ENCODE data around the gene ZFP2. TPM values are rescaled to one million over a fixed set of nuclear protein-coding genes. Genes with fewer than 3 reads are reported as not detected.

Gene ZFP2
- polyA plus RNA-seq = 7.6 and 14.5 TPM in 2 replicates
- 9.5 and 10.9 TPM in 2 replicates for polyA minus RNA-seq

- H4K20me1 ChIP-seq (ENCODE audit: insufficient read depth) = no peaks in the 10 kb centered on the region
- peak within 1 kb of the TSS; percentile 94 for H2AFZ ChIP-seq (ENCODE audit: low read depth, low read length)
- peak within 1 kb of the TSS; percentile 91 for H3K27ac ChIP-seq (ENCODE audit: low read length)
- peak within 1 kb of the TSS; percentile 43 for H3K4me2 ChIP-seq (ENCODE audit: low read length)
- no peaks in the 10 kb centered on the region for H3K27me3 ChIP-seq (ENCODE audit: insufficient read depth, low read depth, low read length)
- peak within 1 kb of the TSS; percentile 92 for H3K4me3 ChIP-seq (ENCODE audit: low read length)
- no peaks in the 10 kb centered on the region for H3F3A ChIP-seq (ENCODE audit: insufficient read depth, low read length, poor library complexity, severe bottlenecking)
- TF ChIP-seq MXI1 (conservative IDR thresholded peaks at IDR 0.05; ENCODE audit: poor library complexity, severe bottlenecking) (no peak), EZH2 (IDR thresholded peaks at IDR 0.05; ENCODE audit: borderline replicate concordance, insufficient read depth, low read length, poor library complexity, severe bottlenecking) (no peak), CTCF (IDR thresholded peaks at IDR 0.05; ENCODE audit: poor library complexity, severe bottlenecking) (no peak), POLR2AphosphoS5 (IDR thresholded peaks at IDR 0.05) (peak; percentile 85), EP300 (conservative IDR thresholded peaks at IDR 0.05; ENCODE audit: poor library complexity, severe bottlenecking) (peak; percentile 24), SMC3 (conservative IDR thresholded peaks at IDR 0.05; ENCODE audit: poor library complexity) (no peak), TAF1 (IDR thresholded peaks at IDR 0.05; ENCODE audit: low read depth) (peak; percentile 39), REST (IDR thresholded peaks at IDR 0.05; ENCODE audit: borderline replicate concordance) (peak; percentile 64), RAD21 (conservative IDR thresholded peaks at IDR 0.05) (no peak)
- no peaks in the 10 kb centered on the region for H3K9me2 ChIP-seq (ENCODE audit: insufficient read depth, low read length)
- H3K9me3 ChIP-seq (ENCODE audit: low read length) = no peaks in the 10 kb centered on the region
- no peaks in the 10 kb centered on the region for H3K36me3 ChIP-seq (ENCODE audit: insufficient read depth, low read length)
- no peaks in the 10 kb centered on the region for H3K79me2 ChIP-seq (replicated peaks; ENCODE audit: insufficient read depth, low read length)
- H3K9ac ChIP-seq (ENCODE audit: low read length) = peak within 1 kb of the TSS; percentile 95
These were observed at the start of gene ZFP2 for GRCh38 chr5:178895615-178896571. Gene ZFP2 (plus strand): TSS chr5:178895913. CDS start chr5:178931314, 35,401 bp downstream.

- Histone ChIP-seq H3K27ac (ENCODE audit: low read length) (no peak overlapping the region), H2AFZ (ENCODE audit: low read depth, low read length) (no peak overlapping the region), H4K20me1 (ENCODE audit: insufficient read depth) (no peaks in the 10 kb centered on the region), H3K4me2 (ENCODE audit: low read length) (no peak overlapping the region), H3K9me2 (ENCODE audit: insufficient read depth, low read length) (no peaks in the 10 kb centered on the region), H3K36me3 (ENCODE audit: insufficient read depth, low read length) (no peaks in the 10 kb centered on the region), H3K79me2 (replicated peaks; ENCODE audit: insufficient read depth, low read length) (no peaks in the 10 kb centered on the region), H3K4me3 (ENCODE audit: low read length) (no peak overlapping the region), H3K9ac (ENCODE audit: low read length) (no peak overlapping the region), H3K27me3 (ENCODE audit: insufficient read depth, low read depth, low read length) (no peaks in the 10 kb centered on the region), H3K9me3 (ENCODE audit: low read length) (no peaks in the 10 kb centered on the region), H3F3A (ENCODE audit: insufficient read depth, low read length, poor library complexity, severe bottlenecking) (no peaks in the 10 kb centered on the region)
- TF ChIP-seq CTCF (IDR thresholded peaks at IDR 0.05; ENCODE audit: poor library complexity, severe bottlenecking) = no peak
- no peak for TF ChIP-seq SMC3 (conservative IDR thresholded peaks at IDR 0.05; ENCODE audit: poor library complexity)
- no peak for TF ChIP-seq EP300 (conservative IDR thresholded peaks at IDR 0.05; ENCODE audit: poor library complexity, severe bottlenecking)
- no peak for TF ChIP-seq RAD21 (conservative IDR thresholded peaks at IDR 0.05)
- TF ChIP-seq REST (IDR thresholded peaks at IDR 0.05; ENCODE audit: borderline replicate concordance) = no peak
- TF ChIP-seq POLR2AphosphoS5 (IDR thresholded peaks at IDR 0.05) = no peak
- no peak for TF ChIP-seq MXI1 (conservative IDR thresholded peaks at IDR 0.05; ENCODE audit: poor library complexity, severe bottlenecking)
- no peak for TF ChIP-seq EZH2 (IDR thresholded peaks at IDR 0.05; ENCODE audit: borderline replicate concordance, insufficient read depth, low read length, poor library complexity, severe bottlenecking)
These were observed 46.4 kb upstream of the ZFP2 start for GRCh38 chr5:178849316-178849715.

All from neural cell (in vitro differentiated cells).